ENCODE measurements around the gene SP1.
"Not testable (repeated sequence)": the region's sequence is repeated elsewhere in the genome, so short reads cannot be mapped to it uniquely, and the experiment has no call there.

Gene SP1

DNA sequence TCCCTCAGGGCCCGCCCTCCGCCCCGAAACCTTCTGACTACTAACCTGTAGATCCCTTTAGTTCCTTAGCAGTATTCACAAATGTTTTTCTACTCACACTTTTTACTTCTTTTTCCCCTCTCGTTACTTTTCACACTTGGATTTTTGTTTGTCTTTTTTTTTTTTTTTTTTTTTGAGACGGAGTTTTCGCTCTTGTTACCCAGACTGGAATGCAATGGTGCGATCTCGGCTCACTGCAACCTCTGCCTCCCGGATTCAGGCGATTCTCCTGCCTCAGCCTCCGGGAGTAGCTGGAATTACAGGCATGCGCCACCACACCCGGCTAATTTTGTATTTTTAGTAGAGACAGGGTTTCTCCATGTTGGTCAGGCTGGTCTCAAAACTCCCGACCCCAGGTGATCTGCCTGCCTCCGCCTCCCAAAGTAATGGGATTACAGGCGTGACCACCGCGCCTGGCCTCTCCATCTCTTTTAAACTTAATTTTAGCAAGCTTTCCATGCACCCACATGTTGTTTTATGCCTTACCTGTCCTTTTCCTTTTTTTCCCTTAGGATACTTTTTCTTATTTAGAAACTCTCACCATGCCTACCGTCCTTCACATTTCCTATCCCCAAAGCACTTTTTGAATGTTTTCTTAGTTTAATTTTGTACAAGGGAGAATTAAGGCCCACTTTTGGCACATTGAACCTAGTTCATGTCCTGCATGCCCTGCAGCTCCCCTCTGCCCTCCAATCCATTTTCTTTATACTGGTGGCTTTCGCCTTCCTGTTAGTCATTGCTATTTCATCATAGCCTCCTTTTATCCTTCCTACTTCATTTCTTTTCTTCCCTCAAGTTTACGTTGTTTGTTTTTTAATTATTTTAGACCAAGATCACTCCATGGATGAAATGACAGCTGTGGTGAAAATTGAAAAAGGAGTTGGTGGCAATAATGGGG lies 1.1 kb downstream of the SP1 start:
- Mint-ChIP-seq H3K36me3 (peaks cover 17% of the 10 kb centered on the region), H3K9me3 (no peaks in the 10 kb centered on the region), H3K4me3 (peak overlapping the region; percentile 97), H3K27me3 (no peaks in the 10 kb centered on the region), H3K4me1 (peaks cover 41% of the 10 kb centered on the region), H3K27ac (peak overlapping the region; percentile 95)

DNA sequence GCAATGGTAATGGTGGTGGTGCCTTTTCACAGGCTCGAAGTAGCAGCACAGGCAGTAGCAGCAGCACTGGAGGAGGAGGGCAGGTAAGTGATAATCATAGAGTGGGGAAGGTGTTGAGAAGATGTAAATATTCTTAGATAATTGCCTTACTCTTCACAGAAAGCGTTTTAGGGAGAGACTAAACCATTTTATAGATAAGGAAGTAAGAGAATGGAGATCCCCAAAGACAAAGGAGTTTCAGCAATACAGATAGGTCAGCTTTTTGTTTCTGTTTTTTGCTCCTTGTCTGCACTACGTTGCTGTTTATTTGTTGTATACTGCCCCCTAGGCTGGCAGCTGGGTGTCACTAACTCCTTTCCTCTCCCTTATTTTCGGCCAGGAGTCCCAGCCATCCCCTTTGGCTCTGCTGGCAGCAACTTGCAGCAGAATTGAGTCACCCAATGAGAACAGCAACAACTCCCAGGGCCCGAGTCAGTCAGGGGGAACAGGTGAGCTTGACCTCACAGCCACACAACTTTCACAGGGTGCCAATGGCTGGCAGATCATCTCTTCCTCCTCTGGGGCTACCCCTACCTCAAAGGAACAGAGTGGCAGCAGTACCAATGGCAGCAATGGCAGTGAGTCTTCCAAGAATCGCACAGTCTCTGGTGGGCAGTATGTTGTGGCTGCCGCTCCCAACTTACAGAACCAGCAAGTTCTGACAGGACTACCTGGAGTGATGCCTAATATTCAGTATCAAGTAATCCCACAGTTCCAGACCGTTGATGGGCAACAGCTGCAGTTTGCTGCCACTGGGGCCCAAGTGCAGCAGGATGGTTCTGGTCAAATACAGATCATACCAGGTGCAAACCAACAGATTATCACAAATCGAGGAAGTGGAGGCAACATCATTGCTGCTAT lies 2.0 kb downstream of the SP1 start:
- Mint-ChIP-seq H3K36me3 (peaks cover 17% of the 10 kb centered on the region), H3K4me1 (peaks cover 50% of the 10 kb centered on the region), H3K27me3 (no peaks in the 10 kb centered on the region), H3K4me3 (peak overlapping the region; percentile 97), H3K27ac (peak overlapping the region; percentile 95), H3K9me3 (no peaks in the 10 kb centered on the region)

DNA sequence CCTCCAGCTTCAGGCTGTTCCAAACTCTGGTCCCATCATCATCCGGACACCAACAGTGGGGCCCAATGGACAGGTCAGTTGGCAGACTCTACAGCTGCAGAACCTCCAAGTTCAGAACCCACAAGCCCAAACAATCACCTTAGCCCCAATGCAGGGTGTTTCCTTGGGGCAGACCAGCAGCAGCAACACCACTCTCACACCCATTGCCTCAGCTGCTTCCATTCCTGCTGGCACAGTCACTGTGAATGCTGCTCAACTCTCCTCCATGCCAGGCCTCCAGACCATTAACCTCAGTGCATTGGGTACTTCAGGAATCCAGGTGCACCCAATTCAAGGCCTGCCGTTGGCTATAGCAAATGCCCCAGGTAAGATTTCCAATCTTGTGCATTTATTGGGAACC lies 3.3 kb downstream of the SP1 start:
- peak overlapping the region; percentile 26 for H3K27ac Mint-ChIP-seq
- H3K4me3 Mint-ChIP-seq, result peak overlapping the region; percentile 97
- H3K27me3 Mint-ChIP-seq, result no peaks in the 10 kb centered on the region
- peaks cover 19% of the 10 kb centered on the region for H3K36me3 Mint-ChIP-seq
- H3K9me3 Mint-ChIP-seq, result no peaks in the 10 kb centered on the region
- peaks cover 61% of the 10 kb centered on the region for H3K4me1 Mint-ChIP-seq

DNA sequence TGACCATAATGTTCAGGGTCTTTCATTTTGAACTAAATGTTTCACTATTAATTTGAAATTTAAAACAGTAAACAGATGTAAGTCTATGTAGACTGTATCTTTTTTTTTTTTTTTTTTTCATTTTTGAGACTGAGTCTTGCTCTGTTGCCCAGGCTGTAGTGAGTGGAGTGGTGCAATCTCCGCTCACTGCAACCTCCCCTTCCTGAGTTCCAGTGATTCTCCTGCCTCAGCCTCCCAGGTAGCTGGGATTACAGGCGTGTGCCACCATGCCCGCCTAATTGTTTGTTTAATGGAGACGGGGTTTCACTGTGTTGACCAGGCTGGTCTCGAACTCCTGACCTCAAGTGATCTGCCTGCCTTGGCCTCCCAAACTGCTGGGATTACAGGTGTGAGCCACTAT lies 6.4 kb downstream of the SP1 start:
- peaks cover 19% of the 10 kb centered on the region for H3K36me3 Mint-ChIP-seq
- H3K9me3 Mint-ChIP-seq, H3K27me3 Mint-ChIP-seq: not testable (repeated sequence)
- H3K27ac Mint-ChIP-seq, result peak overlapping the region; percentile 12
- H3K4me1 Mint-ChIP-seq, result peaks cover 80% of the 10 kb centered on the region
- H3K4me3 Mint-ChIP-seq, result peak overlapping the region; percentile 65

DNA sequence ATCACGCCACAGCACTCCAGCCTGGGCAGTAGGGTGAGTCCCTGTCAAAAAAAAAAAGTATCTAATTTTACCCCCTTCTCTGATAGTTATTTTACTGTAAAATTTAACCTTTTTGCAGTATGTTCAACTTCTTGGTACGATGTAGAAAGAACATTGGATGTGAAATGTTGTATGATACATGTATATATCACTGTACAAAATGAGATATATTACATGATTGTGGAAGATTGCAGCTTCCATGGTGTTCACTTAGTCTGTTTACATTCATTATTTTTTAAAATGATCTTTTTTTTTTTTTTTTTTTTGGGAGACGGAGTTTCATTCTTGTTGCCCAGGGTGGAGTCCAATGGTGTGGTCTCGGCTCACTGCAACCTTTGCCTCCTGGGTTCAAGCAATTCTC lies 9.0 kb downstream of the SP1 start:
- H3K36me3 Mint-ChIP-seq, result peaks cover 5% of the 10 kb centered on the region
- H3K4me3 Mint-ChIP-seq, result peak overlapping the region; percentile 66
- no peaks in the 10 kb centered on the region for H3K9me3 Mint-ChIP-seq
- H3K27ac Mint-ChIP-seq, result peak overlapping the region; percentile 41
- no peaks in the 10 kb centered on the region for H3K27me3 Mint-ChIP-seq
- H3K4me1 Mint-ChIP-seq, result peaks cover 61% of the 10 kb centered on the region

DNA sequence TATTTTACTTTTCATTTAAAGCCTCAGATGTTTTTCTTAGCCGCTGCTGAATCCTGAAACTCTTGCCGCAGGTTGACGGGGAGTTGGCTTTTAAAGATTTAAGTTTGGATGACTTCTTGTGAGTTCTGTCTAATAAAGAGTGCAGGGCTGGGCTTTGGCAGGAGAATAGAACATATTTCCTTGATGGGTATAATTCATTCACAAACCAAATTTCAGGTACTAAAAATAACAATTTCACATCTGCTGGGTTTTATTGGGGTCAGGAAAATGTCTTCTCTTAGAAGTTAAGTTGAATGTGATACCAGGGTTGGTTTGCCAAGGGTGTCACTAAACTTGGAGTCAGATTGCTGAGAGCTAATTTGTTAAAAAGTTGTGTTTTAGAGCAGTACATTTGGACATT lies 9.7 kb downstream of the SP1 start:
- H3K4me3 Mint-ChIP-seq, result peak overlapping the region; percentile 66
- H3K27ac Mint-ChIP-seq, result peak overlapping the region; percentile 19
- H3K4me1 Mint-ChIP-seq, result peaks cover 57% of the 10 kb centered on the region
- peaks cover 5% of the 10 kb centered on the region for H3K36me3 Mint-ChIP-seq
- H3K27me3 Mint-ChIP-seq, result no peaks in the 10 kb centered on the region
- no peaks in the 10 kb centered on the region for H3K9me3 Mint-ChIP-seq

DNA sequence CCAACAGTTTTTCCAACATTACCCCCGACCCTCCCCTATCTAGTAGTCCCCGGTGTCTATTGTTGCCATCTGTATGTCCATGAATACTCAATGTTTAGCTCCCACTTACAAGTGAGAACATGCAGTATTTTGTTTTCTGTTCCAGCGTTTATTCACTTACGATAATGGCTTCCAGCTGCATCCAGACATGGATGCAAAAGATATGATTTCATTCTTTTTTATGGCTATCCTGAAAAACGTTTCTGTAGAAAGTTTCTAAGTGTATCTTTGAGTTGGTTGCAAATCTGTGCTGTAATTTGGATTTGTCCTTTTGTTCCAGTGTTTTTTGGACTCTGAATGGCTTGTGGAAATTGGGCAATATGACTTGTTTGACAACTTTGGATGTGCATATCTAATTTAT lies 11.7 kb downstream of the SP1 start:
- Mint-ChIP-seq H3K4me3 (peak overlapping the region; percentile 6), H3K27me3 (no peaks in the 10 kb centered on the region), H3K4me1 (peaks cover 51% of the 10 kb centered on the region), H3K36me3 (peaks cover 5% of the 10 kb centered on the region), H3K27ac (no peak overlapping the region), H3K9me3 (no peaks in the 10 kb centered on the region)

DNA sequence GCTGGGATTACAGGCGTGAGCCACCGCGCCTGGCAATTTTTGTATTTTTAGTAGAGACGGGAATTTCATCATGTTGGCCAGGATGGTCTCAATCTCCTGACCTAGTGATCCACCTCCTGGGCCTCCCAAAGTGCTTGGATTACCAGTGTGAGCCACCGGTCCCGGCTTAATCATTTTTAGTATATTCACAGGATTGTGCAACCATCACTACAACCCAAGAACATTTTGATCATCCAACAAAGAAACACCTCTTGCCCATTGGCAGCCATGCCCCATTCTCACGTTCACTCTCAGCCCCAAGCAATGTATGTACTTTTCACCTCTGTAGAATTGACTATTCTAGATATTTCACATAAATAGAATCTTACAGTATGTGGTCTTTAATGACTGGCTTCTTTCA lies 19.9 kb downstream of the SP1 start:
- Mint-ChIP-seq H3K4me3 (no peak overlapping the region), H3K9me3 (no peaks in the 10 kb centered on the region), H3K4me1 (peaks cover 23% of the 10 kb centered on the region), H3K27ac (no peak overlapping the region), H3K27me3 (no peaks in the 10 kb centered on the region), H3K36me3 (peaks cover 6% of the 10 kb centered on the region)

DNA sequence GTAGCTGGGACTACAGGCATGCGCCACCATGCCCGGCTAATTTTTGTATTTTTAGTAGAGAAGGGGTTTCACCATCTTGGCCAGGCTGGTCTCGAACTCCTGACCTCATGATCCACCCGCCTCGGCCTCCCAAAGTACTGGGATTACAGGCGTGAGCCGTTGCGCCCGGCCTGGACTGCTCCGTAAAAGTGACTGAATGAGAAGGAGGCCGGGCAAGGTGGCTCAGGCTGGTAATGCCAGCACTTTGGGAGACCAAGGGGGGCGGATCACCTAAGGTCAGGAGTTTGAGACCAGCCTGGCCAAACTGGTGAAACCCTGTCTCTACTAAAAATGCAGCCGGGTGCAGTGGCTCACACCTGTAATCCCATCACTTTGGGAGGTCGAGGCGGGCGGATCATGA lies 22.4 kb downstream of the SP1 start:
- H3K4me3 Mint-ChIP-seq, H3K27ac Mint-ChIP-seq, H3K27me3 Mint-ChIP-seq, H3K9me3 Mint-ChIP-seq, H3K36me3 Mint-ChIP-seq: not testable (repeated sequence)
- H3K4me1 Mint-ChIP-seq, result peaks cover 15% of the 10 kb centered on the region

DNA sequence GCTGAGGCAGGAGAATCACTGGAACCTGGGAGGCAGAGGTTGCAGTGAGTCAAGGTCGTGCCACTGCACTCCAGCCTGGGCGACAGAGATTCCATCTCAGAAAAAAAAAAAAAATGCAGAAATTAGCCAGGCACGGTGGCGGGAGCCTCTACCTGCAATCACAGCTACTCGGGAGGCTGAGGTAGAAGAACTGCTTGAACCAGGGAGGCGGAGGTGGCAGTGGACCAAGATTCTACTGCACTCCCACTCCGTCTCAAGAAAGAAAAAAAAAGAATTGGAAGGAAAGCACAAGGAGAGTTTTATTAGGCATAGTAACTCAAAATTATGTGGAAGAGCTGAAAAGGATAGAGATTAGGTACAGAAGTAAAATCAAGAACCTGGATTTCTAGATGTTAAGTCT lies 22.9 kb downstream of the SP1 start:
- Mint-ChIP-seq H3K4me3 (no peak overlapping the region), H3K27ac (no peak overlapping the region)

DNA sequence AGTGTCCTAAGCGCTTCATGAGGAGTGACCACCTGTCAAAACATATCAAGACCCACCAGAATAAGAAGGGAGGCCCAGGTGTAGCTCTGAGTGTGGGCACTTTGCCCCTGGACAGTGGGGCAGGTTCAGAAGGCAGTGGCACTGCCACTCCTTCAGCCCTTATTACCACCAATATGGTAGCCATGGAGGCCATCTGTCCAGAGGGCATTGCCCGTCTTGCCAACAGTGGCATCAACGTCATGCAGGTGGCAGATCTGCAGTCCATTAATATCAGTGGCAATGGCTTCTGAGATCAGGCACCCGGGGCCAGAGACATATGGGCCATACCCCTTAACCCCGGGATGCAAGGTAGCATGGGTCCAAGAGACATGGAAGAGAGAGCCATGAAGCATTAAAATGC lies 31.0 kb downstream of the SP1 start:
- H3K4me3 Mint-ChIP-seq, result no peak overlapping the region
- peak overlapping the region; percentile 90 for H3K27ac Mint-ChIP-seq
- H3K4me1 Mint-ChIP-seq, result peaks cover 45% of the 10 kb centered on the region
- no peaks in the 10 kb centered on the region for H3K9me3 Mint-ChIP-seq
- H3K27me3 Mint-ChIP-seq, result no peaks in the 10 kb centered on the region
- peaks cover 13% of the 10 kb centered on the region for H3K36me3 Mint-ChIP-seq

More for the DNA sequence above, 22.9 kb downstream of the SP1 start:
- Mint-ChIP-seq H3K4me1 (peaks cover 12% of the 10 kb centered on the region), H3K36me3 (peaks cover 6% of the 10 kb centered on the region), H3K27me3 (no peaks in the 10 kb centered on the region), H3K9me3 (no peaks in the 10 kb centered on the region)

DNA sequence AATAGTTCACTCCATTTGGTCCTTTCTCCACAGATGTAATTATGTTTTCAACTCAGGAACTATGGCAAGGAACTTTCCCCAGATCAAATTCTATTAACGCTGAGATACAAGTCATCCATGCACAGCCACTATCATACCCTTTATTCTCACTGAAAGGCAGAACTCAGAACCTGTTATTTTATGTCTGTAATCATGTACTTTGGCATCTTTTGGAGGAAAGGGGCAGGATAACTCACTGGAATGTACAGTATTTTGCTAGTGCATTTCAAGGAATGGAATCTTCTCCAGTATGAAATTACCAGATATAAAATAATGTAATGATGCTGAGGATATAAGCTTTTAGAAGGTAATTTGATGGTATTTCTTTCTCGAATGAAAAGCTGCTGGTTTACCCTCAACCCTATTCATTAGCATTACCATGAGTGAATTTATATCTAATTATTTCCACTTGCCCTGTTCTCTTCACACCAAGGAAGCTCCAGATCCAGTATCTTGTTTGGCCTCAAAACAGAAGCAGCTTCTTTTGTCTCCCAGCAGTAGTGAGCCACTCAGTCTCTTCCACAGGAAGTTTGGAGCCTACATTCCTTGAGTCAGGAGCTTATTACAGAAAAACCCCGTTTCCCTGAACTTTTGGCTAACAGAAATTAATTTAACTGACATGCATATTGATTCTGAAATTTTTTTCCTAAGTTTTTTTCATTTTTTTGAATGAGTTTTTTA lies 33.7 kb downstream of the SP1 start:
- Mint-ChIP-seq H3K4me3 (peak overlapping the region; percentile 37), H3K4me1 (peaks cover 66% of the 10 kb centered on the region), H3K36me3 (peaks cover 13% of the 10 kb centered on the region), H3K27ac (peak overlapping the region; percentile 79), H3K27me3 (no peaks in the 10 kb centered on the region), H3K9me3 (no peaks in the 10 kb centered on the region)

DNA sequence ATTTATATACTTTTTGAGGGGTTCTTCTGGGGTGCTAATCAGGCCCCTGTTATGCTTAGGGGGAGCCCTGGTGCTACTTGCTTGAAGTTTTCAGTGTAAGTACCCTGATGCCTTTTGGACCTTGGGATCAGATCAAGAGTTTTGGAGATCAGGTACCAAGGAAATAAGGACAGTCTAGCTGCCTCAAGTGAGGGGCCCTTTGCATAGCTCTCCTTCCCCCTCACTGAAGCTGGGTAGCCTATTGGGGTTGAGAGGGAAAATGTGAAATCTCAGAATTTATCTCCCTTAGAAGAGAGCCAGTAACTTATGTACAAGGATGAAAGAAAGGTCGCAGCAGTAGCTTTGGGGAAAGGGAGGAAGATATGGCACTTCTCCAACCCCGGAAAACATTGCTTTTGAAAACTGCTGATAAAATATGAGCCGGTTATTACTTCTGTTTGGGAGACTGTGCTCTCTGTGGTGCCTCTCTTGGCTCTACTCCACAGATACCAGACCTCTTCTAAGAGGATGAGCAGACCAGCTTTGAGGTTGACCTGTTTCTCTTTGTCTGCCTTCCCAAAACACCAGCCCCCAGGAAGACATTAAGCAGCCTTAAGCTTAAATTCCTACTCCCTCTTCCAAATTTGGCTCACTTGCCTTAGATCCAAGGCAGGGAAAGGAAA lies 34.9 kb downstream of the SP1 start:
- H3K27ac Mint-ChIP-seq, result peak overlapping the region; percentile 91
- peaks cover 76% of the 10 kb centered on the region for H3K4me1 Mint-ChIP-seq
- H3K27me3 Mint-ChIP-seq, result no peaks in the 10 kb centered on the region
- H3K4me3 Mint-ChIP-seq, result no peak overlapping the region
- H3K36me3 Mint-ChIP-seq, result peaks cover 9% of the 10 kb centered on the region
- no peaks in the 10 kb centered on the region for H3K9me3 Mint-ChIP-seq

DNA sequence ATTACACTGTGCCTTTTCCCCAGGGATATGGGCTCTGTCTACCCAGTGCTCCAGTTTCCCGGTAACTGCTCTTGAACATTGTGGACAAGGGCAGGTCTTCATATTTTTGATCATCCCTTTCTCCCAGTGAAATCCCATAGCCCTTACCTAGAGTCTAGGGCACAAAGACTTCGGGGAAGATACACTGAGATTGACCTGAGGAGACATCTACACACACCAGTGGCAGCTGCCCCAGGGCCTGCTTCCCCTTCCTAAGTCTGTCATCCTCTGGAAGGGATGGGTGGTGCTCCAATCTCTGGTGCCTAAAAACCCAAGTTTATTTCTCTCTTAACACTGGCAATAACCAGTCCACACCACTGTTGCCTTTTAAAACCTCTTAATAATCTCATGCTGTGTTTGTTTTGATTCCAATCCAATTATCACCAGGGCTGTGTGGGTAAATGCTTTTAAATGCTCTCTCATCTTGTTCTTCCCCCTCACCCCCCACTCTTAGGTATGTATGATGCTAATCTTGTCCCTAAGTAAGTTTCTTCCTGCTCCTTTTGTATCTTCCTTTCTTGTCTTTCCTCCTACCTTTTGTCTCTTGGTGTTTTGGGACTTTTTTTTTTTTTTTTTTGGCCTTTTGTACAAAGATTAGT lies 35.9 kb downstream of the SP1 start:
- not testable (repeated sequence) for H3K9me3 Mint-ChIP-seq, H3K36me3 Mint-ChIP-seq, H3K27me3 Mint-ChIP-seq
- Mint-ChIP-seq H3K27ac (peak overlapping the region; percentile 91), H3K4me3 (peak overlapping the region; percentile 19), H3K4me1 (peaks cover 76% of the 10 kb centered on the region)
